Measurements from ENCODE around the gene PPP1R14C.
"Not testable (repeated sequence)": the region's sequence is repeated elsewhere in the genome, so short reads cannot be mapped to it uniquely, and the experiment has no call there.

Gene PPP1R14C

DNA sequence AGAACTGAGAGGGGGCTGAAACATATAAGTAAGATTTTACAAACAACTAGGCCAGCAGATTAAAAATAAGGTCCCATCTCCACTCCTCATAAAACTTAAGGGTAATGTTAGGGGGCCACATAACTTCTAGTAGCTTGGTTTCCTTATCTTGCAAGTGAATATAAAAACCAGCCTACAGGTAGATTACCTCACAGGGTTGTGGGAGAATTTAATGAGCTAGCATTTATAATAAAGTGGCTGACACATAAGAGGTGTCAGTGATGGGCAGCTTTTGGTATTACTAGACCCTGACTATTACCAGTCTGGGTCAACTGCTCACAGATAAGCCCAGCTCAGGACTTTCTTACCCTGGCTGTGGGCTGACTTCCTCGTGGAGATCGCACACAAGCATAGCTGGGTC is 9.2 kb upstream of the PPP1R14C start:
- in situ Hi-C loops (cut with HindIII; ENCODE audit: low pct_ligation_motif_present, low pct_unique_long_range_greater_than_20kb, low sequenced_read_pairs) = no loop called here
- no peak for DNase-seq

DNA sequence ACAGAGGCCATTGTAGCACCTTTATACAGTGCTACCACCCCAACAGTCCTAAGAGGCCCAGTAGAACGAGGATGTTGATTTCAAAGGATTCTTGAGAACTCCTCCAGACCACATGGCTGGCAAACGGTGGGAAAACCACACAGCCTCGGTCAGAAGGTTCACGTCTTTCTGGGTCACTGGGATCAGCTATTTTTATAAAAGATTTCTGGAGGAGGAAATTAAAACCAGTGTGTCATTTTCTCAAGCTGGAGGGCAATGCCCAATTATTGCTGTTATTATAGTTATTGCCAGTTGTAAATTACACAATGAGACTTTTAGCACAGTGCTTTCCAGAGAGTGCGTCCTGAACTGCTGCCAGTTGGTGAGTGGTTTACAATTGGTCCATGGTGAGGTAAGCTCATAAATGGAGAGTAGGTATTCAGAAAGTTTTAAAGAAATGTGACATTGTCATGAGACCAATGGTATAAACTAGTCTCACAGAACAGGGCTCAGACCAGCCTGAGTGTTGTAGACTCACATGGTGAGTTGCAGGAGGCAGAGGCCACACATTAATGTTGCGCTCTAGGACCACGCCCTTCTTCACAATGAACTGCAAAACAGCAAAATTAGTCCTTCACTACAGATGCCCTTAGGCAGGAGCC is 8.4 kb upstream of the PPP1R14C start:
- in situ Hi-C loops (cut with HindIII; ENCODE audit: low pct_ligation_motif_present, low pct_unique_long_range_greater_than_20kb, low sequenced_read_pairs) = no loop called here
- no peak for DNase-seq

DNA sequence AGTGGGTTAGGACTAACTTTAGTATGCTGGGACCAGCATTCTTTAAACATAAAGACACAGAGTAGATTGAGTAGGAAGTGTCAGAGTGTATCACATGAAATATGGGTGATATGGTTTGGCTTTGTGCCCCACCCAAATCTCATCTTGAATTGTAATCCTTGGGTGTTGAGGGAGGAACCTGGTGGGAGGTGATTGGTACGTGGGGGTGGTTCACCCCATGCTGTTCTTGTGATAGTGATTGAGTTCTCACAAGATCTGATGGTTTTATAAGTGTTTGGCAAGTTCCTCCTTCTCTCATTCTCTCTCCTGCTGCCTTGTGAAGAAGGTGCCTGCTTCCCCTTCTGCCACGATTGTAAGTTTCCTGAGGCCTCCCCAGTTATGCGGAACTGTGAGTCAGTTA is 5.1 kb upstream of the PPP1R14C start:
- DNase-seq; in situ Hi-C loops (cut with HindIII; ENCODE audit: low pct_ligation_motif_present, low pct_unique_long_range_greater_than_20kb, low sequenced_read_pairs): not testable (repeated sequence)

DNA sequence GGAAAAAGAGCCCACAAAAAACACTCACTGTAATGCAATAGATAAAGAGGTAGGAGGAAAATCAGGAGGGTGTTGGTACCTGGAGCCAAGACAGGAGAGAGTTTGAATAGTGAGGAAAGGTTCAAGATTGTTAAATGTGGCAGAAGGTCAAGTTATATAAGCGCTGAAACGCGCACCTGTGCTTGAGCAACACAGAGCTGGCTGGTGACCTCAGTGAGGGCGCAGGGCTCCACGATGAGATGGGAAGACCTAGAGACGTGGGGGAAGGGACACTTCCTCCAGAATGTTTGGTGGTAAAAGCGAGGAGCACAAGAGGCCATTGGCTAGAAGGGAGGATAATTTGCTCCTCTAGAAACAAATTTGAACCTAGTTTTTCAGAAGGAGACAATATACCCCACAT is 4.2 kb upstream of the PPP1R14C start:
- DNase-seq = no peak

DNA sequence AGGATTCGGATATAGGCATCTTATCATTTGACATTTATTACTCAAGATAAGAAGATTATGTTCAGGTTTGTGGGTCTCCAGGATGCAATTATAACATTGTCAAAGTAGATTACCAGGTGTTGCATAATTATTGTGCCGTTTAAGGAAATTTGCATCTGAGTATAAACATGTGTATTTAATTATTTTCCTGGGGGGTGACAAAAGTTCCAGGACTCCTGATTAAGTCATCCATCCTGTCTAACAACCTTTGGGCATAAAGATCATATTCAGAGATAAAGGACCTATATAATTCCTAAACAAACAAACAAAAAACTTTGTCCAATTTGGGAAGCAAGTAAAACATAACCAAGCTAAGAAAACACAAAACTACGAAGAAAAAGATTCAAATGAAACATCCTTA is 3.3 kb upstream of the PPP1R14C start:
- in situ Hi-C loops (cut with HindIII; ENCODE audit: low pct_ligation_motif_present, low pct_unique_long_range_greater_than_20kb, low sequenced_read_pairs) = no loop called here
- no peak for DNase-seq

More for the DNA sequence above, 4.2 kb upstream of the PPP1R14C start:
- in situ Hi-C loops (cut with HindIII; ENCODE audit: low pct_ligation_motif_present, low pct_unique_long_range_greater_than_20kb, low sequenced_read_pairs) = no loop called here

DNA sequence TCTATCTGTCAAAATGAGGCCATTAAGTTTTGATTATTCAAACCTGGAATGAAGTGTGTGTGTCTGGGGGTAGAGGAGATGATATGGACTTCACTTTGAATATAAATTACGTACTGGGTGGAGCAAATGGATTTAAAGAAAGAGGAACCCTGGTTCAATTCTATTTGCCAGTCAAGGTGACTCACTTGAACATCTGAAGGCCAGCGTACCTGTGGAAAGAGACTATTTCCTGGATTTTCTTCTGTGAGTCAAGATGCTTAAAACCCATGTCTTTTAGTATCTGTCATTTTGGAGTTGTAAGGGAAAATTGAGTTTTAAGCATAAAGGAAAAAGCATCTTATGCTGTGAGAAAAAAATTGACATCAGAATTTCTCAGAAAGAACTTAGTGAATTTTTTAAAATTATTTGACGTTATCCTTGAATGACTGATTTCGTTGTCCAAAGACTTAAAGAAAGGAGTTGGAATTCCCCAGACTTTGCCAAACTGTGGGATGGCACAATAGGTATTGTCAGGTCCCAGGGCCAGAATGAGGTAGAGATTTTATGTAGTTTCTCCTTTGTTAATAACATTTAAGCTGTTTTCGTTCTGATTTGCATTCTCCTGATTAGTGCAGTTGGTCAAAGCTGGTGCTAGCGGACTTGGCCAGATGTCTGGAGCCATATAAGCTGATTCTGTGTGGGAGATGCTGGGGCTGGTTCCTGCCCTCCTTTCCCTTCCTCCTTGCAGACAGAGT is 2.4 kb upstream of the PPP1R14C start:
- no peak for DNase-seq
- in situ Hi-C loops (cut with HindIII; ENCODE audit: low pct_ligation_motif_present, low pct_unique_long_range_greater_than_20kb, low sequenced_read_pairs) = no loop called here

DNA sequence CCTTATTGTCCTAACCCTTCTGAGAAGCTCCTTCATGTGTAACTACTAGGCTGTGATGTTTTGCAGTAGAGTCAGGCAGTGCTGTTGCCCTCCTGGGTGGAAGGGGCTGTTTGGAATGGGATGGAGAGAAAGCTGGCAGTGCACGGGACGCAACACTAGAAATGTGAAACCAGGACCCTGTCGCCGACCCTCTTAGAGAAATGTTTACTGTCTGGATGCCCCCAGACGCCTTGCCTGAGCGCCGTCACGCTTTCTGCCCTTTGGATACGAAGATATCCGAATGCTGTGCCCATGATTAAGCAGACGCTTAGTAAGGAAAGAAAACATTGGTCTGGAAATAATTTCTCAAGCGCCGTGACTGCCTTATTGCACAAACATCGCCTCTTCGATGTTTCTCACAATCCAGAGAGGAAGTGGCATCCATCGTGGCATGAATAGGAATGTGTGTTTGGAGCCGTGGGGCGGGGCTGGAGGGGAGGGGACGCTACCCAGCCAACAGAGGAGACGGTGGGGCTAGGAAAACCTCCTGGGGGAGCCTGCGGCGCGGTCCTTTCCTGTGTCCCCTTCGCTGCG is 661 bp upstream of the PPP1R14C start:
- DNase-seq = peak; percentile 60

DNA sequence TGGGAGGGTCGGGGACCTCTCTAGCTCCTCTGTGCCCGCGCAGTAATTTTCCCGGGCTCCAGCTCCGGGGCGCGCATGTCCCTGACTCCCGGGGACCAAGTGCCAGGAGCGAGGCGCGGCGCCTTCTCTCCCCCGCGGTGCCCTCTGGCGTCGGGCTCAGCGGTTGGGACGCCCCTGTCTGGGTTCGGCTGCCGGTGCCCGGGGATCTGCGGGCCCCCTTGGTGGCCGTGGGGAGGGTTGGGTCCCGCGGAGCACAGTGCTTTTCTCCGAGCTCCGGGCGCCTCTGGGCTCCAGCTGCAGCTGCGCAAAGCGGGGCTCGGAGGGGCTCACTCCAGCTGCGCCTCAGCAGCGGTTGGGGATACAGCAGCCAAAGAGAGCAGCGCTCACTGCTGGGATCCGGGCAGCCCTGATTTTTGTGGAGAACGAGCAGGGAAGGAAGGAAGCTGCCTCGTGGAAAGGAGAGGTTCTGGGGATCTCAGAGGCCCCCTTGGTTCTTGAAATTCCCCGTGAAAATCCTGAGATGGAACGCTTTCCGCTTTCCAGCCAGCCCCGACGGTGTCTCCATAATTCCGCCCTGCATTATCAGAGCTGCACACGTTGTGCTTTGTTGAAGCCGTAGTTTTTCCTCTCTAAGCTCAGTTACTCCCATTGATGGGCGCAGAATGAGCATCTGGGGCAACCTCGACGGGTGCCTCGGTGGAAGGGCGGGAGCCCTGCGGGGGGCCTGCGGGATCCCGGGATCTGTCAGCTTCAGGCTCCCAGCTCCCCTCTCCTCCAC is 861 bp downstream of the PPP1R14C start:
- DNase-seq = no peak
- in situ Hi-C loops (cut with HindIII; ENCODE audit: low pct_ligation_motif_present, low pct_unique_long_range_greater_than_20kb, low sequenced_read_pairs) = no loop called here

More for the DNA sequence above, 661 bp upstream of the PPP1R14C start:
- in situ Hi-C loops (cut with HindIII; ENCODE audit: low pct_ligation_motif_present, low pct_unique_long_range_greater_than_20kb, low sequenced_read_pairs) = no loop called here

DNA sequence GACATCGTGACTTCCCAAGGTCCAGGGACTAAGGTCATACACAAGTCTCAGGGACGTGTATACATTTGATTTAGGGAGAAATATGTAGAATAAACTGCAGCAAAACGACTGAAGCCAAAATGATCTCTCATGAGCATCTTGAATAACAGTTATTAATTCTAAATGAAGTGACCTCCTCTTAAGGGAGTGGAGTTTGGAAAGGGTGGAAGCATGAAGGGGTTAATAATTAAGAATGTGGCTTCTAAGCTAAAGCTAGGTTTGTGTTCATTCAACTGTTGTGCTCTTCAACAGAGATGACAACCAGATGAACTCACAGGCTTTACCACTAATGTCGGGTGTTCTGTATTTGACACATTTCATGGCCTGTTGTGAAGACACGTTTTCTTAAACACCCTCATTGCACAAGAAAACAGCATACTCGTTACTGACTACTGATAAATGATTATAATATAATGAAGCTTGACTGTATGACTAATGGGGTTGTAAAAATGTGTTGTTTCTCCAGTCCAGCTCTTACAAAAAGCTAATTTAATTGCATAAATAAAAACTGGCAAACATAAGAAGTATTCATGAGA is 1.5 kb downstream of the PPP1R14C start:
- in situ Hi-C loops (cut with HindIII; ENCODE audit: low pct_ligation_motif_present, low pct_unique_long_range_greater_than_20kb, low sequenced_read_pairs) = no loop called here
- DNase-seq = no peak

DNA sequence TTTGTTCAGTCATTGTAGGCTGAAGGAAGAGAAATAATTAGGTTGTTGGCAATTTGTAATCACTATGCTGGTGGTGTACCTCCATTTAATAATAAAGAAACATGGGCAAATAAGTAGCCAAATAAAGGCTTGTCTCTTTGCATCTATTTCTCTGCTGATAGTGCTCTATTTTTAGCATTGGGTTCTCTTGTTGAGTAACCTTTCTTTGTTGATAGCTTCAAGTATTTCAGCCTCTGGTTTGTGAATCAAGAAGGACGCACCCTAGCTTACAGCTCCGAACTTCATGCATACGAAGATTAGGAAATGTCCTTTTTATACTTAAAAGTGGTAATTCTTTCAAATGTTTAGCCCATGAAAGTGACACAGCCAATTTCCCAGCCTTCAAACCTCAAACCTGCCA is 2.6 kb downstream of the PPP1R14C start:
- in situ Hi-C loops (cut with HindIII; ENCODE audit: low pct_ligation_motif_present, low pct_unique_long_range_greater_than_20kb, low sequenced_read_pairs) = no loop called here
- DNase-seq = no peak

DNA sequence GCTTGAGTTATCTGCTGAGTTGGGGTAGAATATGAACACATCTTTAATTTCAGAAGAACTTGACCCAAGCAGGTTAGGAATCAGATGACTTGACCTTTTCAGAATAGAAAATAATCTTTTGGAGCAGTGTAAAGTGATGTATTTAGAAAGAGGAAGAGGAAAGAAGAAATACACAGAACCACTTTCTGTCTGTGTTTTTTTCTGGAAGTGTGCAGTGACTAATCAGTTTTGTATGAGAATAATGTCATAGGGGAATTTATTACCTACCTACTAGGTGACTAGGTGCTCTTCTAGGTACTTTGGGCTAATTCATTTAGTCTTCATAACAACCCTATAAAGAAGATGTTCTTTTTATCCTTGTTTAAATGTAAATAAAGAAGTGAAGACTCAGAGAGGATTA is 3.0 kb downstream of the PPP1R14C start:
- DNase-seq = peak; percentile 19
- in situ Hi-C loops (cut with HindIII; ENCODE audit: low pct_ligation_motif_present, low pct_unique_long_range_greater_than_20kb, low sequenced_read_pairs) = no loop called here

DNA sequence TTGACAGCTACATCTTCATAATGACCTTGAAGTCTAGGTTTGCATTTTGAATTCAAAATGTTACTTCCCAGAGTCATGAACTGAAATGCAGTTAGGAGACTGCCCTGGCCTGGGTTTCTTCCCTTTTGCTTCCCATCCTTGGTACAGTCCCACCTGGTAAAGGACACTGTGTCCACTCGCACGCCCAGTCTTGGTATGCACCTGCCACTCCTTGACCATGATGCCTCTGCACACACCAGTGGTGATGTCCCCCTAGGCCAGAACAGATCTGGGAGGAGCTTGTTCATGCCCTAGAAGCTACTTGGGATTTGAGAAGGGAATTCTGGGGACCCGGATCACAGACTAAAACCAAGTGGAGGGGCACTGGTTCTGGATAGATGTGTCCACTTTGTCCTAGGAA is 3.6 kb downstream of the PPP1R14C start:
- in situ Hi-C loops (cut with HindIII; ENCODE audit: low pct_ligation_motif_present, low pct_unique_long_range_greater_than_20kb, low sequenced_read_pairs) = no loop called here
- no peak for DNase-seq

DNA sequence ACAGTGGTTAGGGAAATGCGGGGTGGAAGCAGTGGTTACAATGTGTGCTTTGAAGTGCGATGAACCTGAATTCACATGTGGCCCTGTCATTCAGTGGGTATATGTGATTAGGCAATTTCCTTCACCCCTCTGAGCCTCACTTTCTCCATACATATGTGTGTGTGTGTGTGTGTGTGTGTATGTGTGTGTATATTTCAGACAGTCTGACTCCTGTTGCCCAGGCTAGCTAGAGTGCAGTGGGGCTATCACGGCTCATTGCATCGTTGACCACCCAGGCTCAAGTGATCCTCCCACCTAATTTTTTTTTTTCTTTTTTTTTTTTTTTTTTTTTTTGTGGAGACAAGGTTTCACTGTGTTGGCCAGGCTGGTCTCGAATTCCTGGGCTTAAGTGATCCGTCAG is 6.3 kb downstream of the PPP1R14C start:
- in situ Hi-C loops (cut with HindIII; ENCODE audit: low pct_ligation_motif_present, low pct_unique_long_range_greater_than_20kb, low sequenced_read_pairs) = no loop called here
- no peak for DNase-seq

DNA sequence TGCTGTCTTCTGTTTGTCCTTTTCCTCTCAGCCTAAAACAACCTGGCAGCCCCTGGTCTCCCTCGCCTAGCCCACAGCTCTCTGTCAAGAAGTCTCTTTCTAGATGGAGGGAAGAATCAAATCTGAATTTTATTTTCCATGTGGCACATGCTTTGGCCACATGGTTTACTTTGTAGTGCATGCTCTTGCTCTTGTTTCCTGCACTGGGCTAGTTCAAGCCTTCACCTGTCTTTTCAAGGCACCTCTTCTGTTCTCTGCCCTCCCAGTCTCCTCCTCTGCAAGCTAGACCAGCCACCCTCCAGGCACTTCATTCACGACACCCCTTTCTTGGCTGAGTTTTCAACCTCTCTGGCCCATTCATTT is 7.6 kb downstream of the PPP1R14C start:
- no peak for DNase-seq
- in situ Hi-C loops (cut with HindIII; ENCODE audit: low pct_ligation_motif_present, low pct_unique_long_range_greater_than_20kb, low sequenced_read_pairs) = no loop called here

DNA sequence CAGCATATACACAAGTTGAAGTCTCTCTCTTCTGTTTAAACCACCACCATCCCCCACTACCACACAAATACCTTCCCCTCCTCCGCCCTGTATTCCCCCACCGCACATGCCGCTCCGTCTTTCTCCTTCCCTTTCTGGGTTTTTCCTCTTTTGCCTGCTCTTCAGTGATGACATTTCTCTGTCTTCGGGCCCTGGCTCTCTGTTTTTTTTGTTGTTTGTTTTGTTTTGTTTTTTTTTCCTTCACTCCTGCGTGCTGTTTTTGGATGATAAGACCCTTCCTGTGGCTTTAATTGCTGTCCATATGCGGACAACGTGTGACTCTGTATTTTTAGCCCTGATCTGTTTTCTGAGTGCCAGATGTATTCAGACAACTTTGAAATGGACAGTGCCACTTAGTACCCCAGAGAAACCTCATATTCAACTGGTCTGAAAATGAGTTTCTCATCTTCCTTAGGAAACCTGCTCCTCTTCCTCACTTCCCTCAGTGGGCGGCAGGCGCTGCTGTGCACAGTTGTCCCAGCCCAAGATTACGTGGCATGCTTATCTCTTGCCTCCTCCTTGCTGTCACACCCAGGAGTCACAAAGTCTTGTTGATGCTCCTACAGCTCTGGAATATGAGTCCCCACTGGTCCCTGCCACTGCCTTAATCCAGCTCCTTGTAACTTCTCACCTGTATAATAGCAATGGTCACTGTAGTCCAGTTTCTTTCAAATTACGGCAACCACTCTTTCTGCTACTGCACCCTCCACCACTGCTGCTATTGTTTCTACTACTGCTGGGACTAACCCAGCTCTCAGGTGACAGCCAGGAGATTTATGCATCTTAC is 8.2 kb downstream of the PPP1R14C start:
- in situ Hi-C loops (cut with HindIII; ENCODE audit: low pct_ligation_motif_present, low pct_unique_long_range_greater_than_20kb, low sequenced_read_pairs) = no loop called here
- DNase-seq = no peak

DNA sequence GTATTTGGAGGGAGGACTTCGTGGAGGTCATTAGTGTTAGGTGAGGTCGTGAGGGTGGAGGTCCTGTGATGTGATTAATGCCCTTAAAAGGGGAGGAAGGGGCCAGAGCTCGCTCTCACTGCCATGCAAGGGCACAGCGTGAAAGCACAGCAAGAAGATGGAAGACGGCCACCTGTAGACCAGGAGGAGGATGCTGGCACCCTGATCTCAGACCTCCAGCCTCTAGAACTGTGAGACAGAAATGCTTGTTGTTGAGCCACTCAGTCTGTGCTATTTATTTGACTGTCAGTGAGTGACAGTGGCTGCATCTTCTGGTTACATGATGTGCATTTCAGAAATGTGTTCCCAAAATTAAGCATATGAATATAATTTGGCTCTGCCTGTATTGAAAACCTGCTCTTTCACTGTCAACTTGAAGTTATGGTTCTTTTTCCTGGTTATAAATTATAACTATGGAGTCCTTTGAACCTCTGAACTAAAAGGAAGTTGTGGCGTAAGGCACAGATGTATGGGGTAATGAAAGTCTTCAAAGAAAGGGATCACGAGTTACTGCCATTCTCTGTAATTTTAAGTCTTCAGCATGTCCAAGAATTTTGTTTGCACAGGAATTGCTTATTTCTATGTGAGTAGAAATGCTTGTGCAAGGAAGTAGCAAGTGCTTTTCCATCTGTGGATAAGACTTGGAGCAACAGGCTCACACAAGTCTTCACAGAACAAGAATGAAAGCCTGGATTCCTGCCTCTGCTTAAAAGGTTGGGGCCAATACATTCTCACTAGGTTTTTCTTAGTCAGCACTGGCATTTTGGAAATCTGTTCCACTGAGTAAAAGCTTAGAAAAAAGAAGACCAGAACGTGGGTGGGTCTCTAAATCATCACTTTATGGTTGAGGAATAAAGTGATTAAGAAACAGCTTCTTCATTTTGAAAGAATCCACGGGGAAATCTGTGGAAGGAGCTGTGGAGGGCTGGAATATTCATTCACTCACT is 10.3 kb downstream of the PPP1R14C start:
- in situ Hi-C loops (cut with HindIII; ENCODE audit: low pct_ligation_motif_present, low pct_unique_long_range_greater_than_20kb, low sequenced_read_pairs) = no loop called here
- no peak for DNase-seq

DNA sequence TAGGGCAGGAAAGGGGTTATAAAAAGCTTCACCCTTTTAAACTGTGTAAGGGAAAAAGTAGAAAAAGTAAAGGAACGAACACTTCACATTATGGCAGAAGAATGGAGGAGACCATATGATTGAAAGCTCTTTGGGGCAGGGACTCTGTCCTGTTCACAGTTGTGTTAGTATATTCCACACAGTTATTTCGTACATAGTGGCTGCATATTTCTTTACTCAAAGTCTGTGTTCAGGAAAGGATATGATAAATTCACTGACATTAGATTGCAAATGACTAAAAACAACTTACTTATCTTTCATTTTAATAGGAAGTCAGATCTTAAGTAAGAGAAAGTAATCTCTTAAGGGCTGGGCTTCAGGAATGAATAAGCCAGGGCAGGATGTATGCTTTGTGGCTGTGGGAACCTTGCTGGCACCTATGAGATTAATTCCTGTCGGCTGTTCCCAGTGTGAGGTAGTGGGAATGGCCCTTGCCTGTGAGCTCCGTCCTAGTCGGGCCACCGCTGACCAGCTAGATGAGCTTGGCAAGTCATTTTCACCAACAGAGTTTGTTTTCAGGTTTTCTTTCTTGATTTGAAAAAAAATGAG is 11.2 kb downstream of the PPP1R14C start:
- no peak for DNase-seq
- in situ Hi-C loops (cut with HindIII; ENCODE audit: low pct_ligation_motif_present, low pct_unique_long_range_greater_than_20kb, low sequenced_read_pairs) = no loop called here

Measured in ACHN (cell line).